HEK293 (cell line): ENCODE measurements around the gene DCST2.

Source experiments
- CTCF ChIA-PET: fragments of 350-600 bp; formaldehyde crosslinking; extraction: SDS; loops from one replicate; lab custom pipeline; 2021; ENCODE audit warnings: antibody characterized with exemption; lab: Yijun Ruan, JAX
- POLR2A ChIA-PET: fragments of 300-600 bp; formaldehyde crosslinking; extraction: SDS; loops from one replicate; lab custom pipeline; 2020; ENCODE audit warnings: antibody characterized with exemption, inconsistent platforms; lab: Yijun Ruan, JAX
- H3K27ac ChIP-seq: fragments of 200-500 bp; sonication (Bioruptor generic); 2 replicates; pipeline ENCODE4 v1.5.1; 2014; ENCODE audit warnings: low read depth, low read length, control low read depth, inconsistent platforms; ENCODE audit errors: extremely low read depth
- H3K36me3 ChIP-seq, 2 experiments: fragments of 200-500 bp in 1 of 2; sonication (Bioruptor generic) in 1 of 2; 1 replicate in 1 of 2; 2 replicates in 1 of 2; pipeline ENCODE4 v1.5.1; 2014 to 2017; ENCODE audit warnings: inconsistent platforms in 2 of 2, low read length in 2 of 2; ENCODE audit not compliant: control insufficient read depth in 2 of 2, insufficient read depth in 1 of 2
- H3K4me1 ChIP-seq: fragments of 200-500 bp; sonication (Bioruptor generic); 2 replicates; pipeline ENCODE4 v1.5.1; 2014; ENCODE audit warnings: mild to moderate bottlenecking, low read length, inconsistent platforms; ENCODE audit not compliant: control insufficient read depth, insufficient read depth
- H3K4me3 ChIP-seq: 2 replicates; pipeline ENCODE4 v1.5.1; 2011; ENCODE audit warnings: low read depth, mild to moderate bottlenecking, control low read depth, low read length, moderate library complexity
- H3K9me3 ChIP-seq: fragments of 200-500 bp; sonication (Bioruptor generic); 2 replicates; pipeline ENCODE4 v1.5.1; 2014; ENCODE audit warnings: low read depth, low read length, inconsistent platforms; ENCODE audit not compliant: control insufficient read depth, insufficient read depth
- GLIS1 ChIP-seq: fragments of 450-650 bp; formaldehyde crosslinking; IDR thresholded peaks from 2 replicates; pipeline ENCODE4 v1.5.1; 2016; ENCODE audit warnings: missing biosample characterization, missing genetic modification characterization
- GLIS2 ChIP-seq: fragments of 450-650 bp; formaldehyde crosslinking; IDR thresholded peaks from 2 replicates; pipeline ENCODE4 v1.5.1; 2016; ENCODE audit warnings: missing biosample characterization, missing genetic modification characterization
- KLF17 ChIP-seq: fragments of 450-650 bp; formaldehyde crosslinking; IDR thresholded peaks from 2 replicates; pipeline ENCODE4 v1.5.1; 2016; ENCODE audit warnings: missing biosample characterization, missing genetic modification characterization
- KLF7 ChIP-seq: fragments of 450-650 bp; formaldehyde crosslinking; IDR thresholded peaks from 2 replicates; pipeline ENCODE4 v1.5.1; 2016; ENCODE audit warnings: missing biosample characterization, missing genetic modification characterization, borderline replicate concordance
- KLF8 ChIP-seq: fragments of 450-650 bp; formaldehyde crosslinking; IDR thresholded peaks from 2 replicates; pipeline ENCODE4 v1.5.1; 2016; ENCODE audit warnings: missing biosample characterization, missing genetic modification characterization
- KLF9 ChIP-seq: fragments of 450-650 bp; formaldehyde crosslinking; IDR thresholded peaks from 2 replicates; pipeline ENCODE4 v1.5.1; 2016; ENCODE audit warnings: missing biosample characterization, missing genetic modification characterization, low read depth
- MEIS1 ChIP-seq: sonication (generic); formaldehyde crosslinking; IDR thresholded peaks from 2 replicates; pipeline ENCODE4 v1.8.1; 2022; ENCODE audit warnings: missing genetic modification reagents, mild to moderate bottlenecking, borderline replicate concordance
- PATZ1 ChIP-seq: fragments of 450-650 bp; formaldehyde crosslinking; IDR thresholded peaks from 2 replicates; pipeline ENCODE4 v1.5.1; 2016; ENCODE audit warnings: missing biosample characterization, missing genetic modification characterization
- REPIN1 ChIP-seq: fragments of 450-650 bp; formaldehyde crosslinking; IDR thresholded peaks from 2 replicates; pipeline ENCODE4 v1.5.1; 2017; ENCODE audit warnings: missing biosample characterization, missing genetic modification characterization, low read depth
- TRIM28 ChIP-seq: IDR thresholded peaks from 2 replicates; pipeline ENCODE4 v1.6.1; 2011; ENCODE audit warnings: low read length, control low read depth, borderline replicate concordance
- ZBTB20 ChIP-seq: fragments of 450-650 bp; formaldehyde crosslinking; IDR thresholded peaks from 2 replicates; pipeline ENCODE4 v1.5.1; 2016; ENCODE audit warnings: missing biosample characterization, missing genetic modification characterization
- ZBTB26 ChIP-seq: fragments of 450-650 bp; formaldehyde crosslinking; optimal IDR thresholded peaks from 2 replicates; pipeline ENCODE3; 2016; ENCODE audit warnings: missing biosample characterization, mild to moderate bottlenecking, missing genetic modification characterization
- ZBTB7A ChIP-seq: fragments of 450-650 bp; formaldehyde crosslinking; IDR thresholded peaks from 2 replicates; pipeline ENCODE4 v1.5.1; 2016; ENCODE audit warnings: low read depth, missing biosample characterization, missing genetic modification characterization
- ZFHX2 ChIP-seq: fragments of 450-650 bp; formaldehyde crosslinking; conservative IDR thresholded peaks from 2 replicates; pipeline ENCODE4 v1.5.1; 2016; ENCODE audit warnings: missing biosample characterization, missing genetic modification characterization
- ZNF114 ChIP-seq: fragments of 450-650 bp; formaldehyde crosslinking; IDR thresholded peaks from 2 replicates; pipeline ENCODE4 v1.5.0; 2017; ENCODE audit warnings: missing biosample characterization, missing genetic modification characterization
- ZNF133 ChIP-seq: fragments of 450-650 bp; formaldehyde crosslinking; IDR thresholded peaks from 2 replicates; pipeline ENCODE4 v1.5.1; 2016; ENCODE audit warnings: missing biosample characterization, missing genetic modification characterization
- ZNF211 ChIP-seq: fragments of 450-650 bp; formaldehyde crosslinking; IDR thresholded peaks from 2 replicates; pipeline ENCODE4 v1.5.1; 2016; ENCODE audit warnings: low read depth, missing biosample characterization, missing genetic modification characterization
- ZNF221 ChIP-seq: fragments of 450-650 bp; formaldehyde crosslinking; IDR thresholded peaks from 2 replicates; pipeline ENCODE4 v1.5.1; 2017; ENCODE audit warnings: missing biosample characterization, missing genetic modification characterization, borderline replicate concordance
- ZNF24 ChIP-seq: fragments of 450-650 bp; formaldehyde crosslinking; IDR thresholded peaks from 2 replicates; pipeline ENCODE4 v1.5.1; 2016; ENCODE audit warnings: missing biosample characterization, missing genetic modification characterization
- ZNF324 ChIP-seq: fragments of 450-650 bp; formaldehyde crosslinking; IDR thresholded peaks from 2 replicates; pipeline ENCODE4 v1.5.1; 2016; ENCODE audit warnings: missing biosample characterization, missing genetic modification characterization
- ZNF610 ChIP-seq: fragments of 450-650 bp; formaldehyde crosslinking; IDR thresholded peaks from 2 replicates; pipeline ENCODE4 v1.5.1; 2016; ENCODE audit warnings: missing biosample characterization, missing genetic modification characterization, borderline replicate concordance
- ZNF629 ChIP-seq: fragments of 450-650 bp; formaldehyde crosslinking; IDR thresholded peaks from 2 replicates; pipeline ENCODE4 v1.5.1; 2017; ENCODE audit warnings: missing biosample characterization, missing genetic modification characterization
- ZNF777 ChIP-seq: fragments of 450-650 bp; formaldehyde crosslinking; IDR thresholded peaks from 2 replicates; pipeline ENCODE4 v1.5.1; 2017; ENCODE audit warnings: missing biosample characterization, missing genetic modification characterization, borderline replicate concordance
- ZSCAN4 ChIP-seq: fragments of 450-650 bp; formaldehyde crosslinking; IDR thresholded peaks from 2 replicates; pipeline ENCODE4 v1.5.1; 2017; ENCODE audit warnings: missing biosample characterization, missing genetic modification characterization

The DCST2 gene

GRCh38 chr1:155066777-155067176 lies 33.2 kb upstream of the DCST2 start (continued):
- no peak for TF ChIP-seq PATZ1 (tag by site-specific recombination)
- TF ChIP-seq MEIS1 (CRISPR knock-in tag) = no peak
- TF ChIP-seq ZNF629 (tag by site-specific recombination) = no peak
- no peak for TF ChIP-seq ZNF777 (tag by site-specific recombination)
- TF ChIP-seq ZNF610 (tag by site-specific recombination) = no peak

- peaks cover 0 to 17% of the 10 kb centered on the region in 2 experiments; a peak in 1 of 3 replicates for H3K36me3 ChIP-seq
- no peaks in the 10 kb centered on the region for H3K9me3 ChIP-seq
- H3K4me1 ChIP-seq = no peaks in the 10 kb centered on the region; the same call in none of the 2 replicates
- ChIA-PET CTCF (interaction anchor here (0.5 to 10.9 kb wide), 9 partner anchors 7 to 729 kb away, joined by 3 to 117 read pairs (median 5); partner anchors contain the start of genes ADAM15 and EFNA3), POLR2A (interaction anchor here (0.7 to 1.5 kb wide), 5 partner anchors 11 to 70 kb away, joined by 3 to 6 read pairs (median 5); partner anchors contain the start of gene EFNA3)
- TF ChIP-seq ZNF133 (no peak), ZBTB20 (tag by site-specific recombination) (peak; percentile 41; the same call in 1 of the 2 replicates), ZBTB7A (tag by site-specific recombination) (no peak), REPIN1 (tag by site-specific recombination) (no peak)
- no peak overlapping the region for H3K4me3 ChIP-seq
- H3K27ac ChIP-seq = no peak overlapping the region
Measured at GRCh38 chr1:155064832-155065429, 31.4 kb upstream of the DCST2 start.

GRCh38 chr1:155064111-155064831 lies 30.7 kb upstream of the DCST2 start:
- no peak overlapping the region; the same call in 1 of the 2 replicates for H3K27ac ChIP-seq
- TF ChIP-seq KLF7 (tag by site-specific recombination) (peak; percentile 52; the same call in 1 of the 2 replicates), ZNF324 (no peak), ZNF114 (tag by site-specific recombination) (no peak), TRIM28 (no peak), ZNF221 (tag by site-specific recombination) (no peak), KLF8 (peak; percentile 31; the same call in 1 of the 2 replicates), ZFHX2 (tag by site-specific recombination) (0 out of 2 replicates have a peak, but pooled peaks have one; percentile 46), KLF17 (tag by site-specific recombination) (0 out of 2 replicates have a peak, but pooled peaks have one; percentile 41), KLF9 (tag by site-specific recombination) (peak; percentile 54), ZNF24 (tag by site-specific recombination) (peak; percentile 47), ZNF211 (tag by site-specific recombination) (no peak), ZBTB26 (tag by site-specific recombination) (peak; percentile 1), GLIS1 (tag by site-specific recombination) (peak; percentile 79), ZSCAN4 (tag by site-specific recombination) (no peak), GLIS2 (tag by site-specific recombination) (peak; percentile 94)

More at GRCh38 chr1:155064111-155064831, 30.7 kb upstream of the DCST2 start:
- Histone ChIP-seq H3K4me3 (peak overlapping the region; percentile 88), H3K9me3 (no peaks in the 10 kb centered on the region), H3K4me1 (no peaks in the 10 kb centered on the region; the same call in none of the 2 replicates), H3K36me3 (peaks cover 0 to 22% of the 10 kb centered on the region in 2 experiments; a peak in 1 of 3 replicates)
- CTCF ChIA-PET = interaction anchor here (0.6 to 10.9 kb wide), 8 partner anchors 13 to 183 kb away, joined by 3 to 117 read pairs (median 4); partner anchors contain the start of genes ADAM15 and EFNA3
- POLR2A ChIA-PET = interaction anchor here (0.7 to 1.5 kb wide), 3 partner anchors 11 to 16 kb away, joined by 3 to 6 read pairs (median 6); partner anchors contain the start of gene EFNA3
